Measurements from ENCODE around the gene CSNK2A2. TPM values are rescaled to one million over a fixed set of nuclear protein-coding genes. Genes with fewer than 3 reads are reported as not detected.

The CSNK2A2 gene
- total and polyA plus RNA-seq, 2 experiments from 2014 or later: 23.4 to 58.0 TPM

DNA sequence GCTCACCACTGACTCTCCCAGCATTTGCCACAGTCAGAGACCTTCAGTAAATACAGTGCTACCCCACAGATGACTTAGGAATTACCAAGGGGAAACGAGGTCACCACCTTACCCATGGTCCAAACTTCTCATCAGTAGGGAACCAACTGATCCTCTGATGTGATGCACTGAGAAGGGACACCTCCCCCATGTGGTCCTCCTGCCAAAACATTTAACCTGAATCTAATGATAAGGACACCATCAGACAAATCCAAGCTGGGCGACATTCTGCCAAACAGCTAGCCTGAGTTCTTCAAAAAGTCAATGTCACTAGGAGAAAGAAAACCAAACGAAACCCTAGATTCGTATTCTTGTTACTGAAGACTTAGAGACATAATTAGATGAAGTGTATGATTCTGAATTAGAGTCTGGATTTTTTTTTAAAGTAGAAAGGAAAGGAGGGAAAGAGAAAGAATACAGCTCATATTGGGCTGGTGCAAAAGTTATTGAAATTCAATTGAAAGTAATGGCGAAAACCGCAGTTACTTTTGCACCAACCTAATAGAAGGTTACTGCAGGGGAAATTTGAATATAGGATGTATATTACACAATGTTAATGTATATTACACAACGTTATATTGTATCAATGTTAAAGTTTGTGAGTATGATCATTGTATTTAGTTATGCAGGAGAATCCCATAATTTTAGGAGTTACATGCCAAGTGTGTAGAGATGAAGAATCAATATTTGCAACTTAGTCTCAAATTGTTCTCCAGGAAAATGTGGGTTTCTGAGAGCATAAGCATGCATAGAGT is 2.3 kb upstream of the CSNK2A2 start:
- no peaks in the 10 kb centered on the region for H3K9me3 ChIP-seq (ENCODE audit: low read depth)
- H3K79me2 ChIP-seq: peaks cover 23% of the 10 kb centered on the region
- TF ChIP-seq, protein P1, sequence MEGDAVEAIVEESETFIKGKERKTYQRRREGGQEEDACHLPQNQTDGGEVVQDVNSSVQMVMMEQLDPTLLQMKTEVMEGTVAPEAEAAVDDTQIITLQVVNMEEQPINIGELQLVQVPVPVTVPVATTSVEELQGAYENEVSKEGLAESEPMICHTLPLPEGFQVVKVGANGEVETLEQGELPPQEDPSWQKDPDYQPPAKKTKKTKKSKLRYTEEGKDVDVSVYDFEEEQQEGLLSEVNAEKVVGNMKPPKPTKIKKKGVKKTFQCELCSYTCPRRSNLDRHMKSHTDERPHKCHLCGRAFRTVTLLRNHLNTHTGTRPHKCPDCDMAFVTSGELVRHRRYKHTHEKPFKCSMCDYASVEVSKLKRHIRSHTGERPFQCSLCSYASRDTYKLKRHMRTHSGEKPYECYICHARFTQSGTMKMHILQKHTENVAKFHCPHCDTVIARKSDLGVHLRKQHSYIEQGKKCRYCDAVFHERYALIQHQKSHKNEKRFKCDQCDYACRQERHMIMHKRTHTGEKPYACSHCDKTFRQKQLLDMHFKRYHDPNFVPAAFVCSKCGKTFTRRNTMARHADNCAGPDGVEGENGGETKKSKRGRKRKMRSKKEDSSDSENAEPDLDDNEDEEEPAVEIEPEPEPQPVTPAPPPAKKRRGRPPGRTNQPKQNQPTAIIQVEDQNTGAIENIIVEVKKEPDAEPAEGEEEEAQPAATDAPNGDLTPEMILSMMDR (IDR thresholded peaks at IDR 0.05; ENCODE audit: poor library complexity): no peak
- TF ChIP-seq EZH2 (IDR thresholded peaks at IDR 0.05; ENCODE audit: borderline replicate concordance) (no peak), EZH2phosphoT487 (IDR thresholded peaks at IDR 0.05; ENCODE audit: low read depth, severe bottlenecking, unreplicated experiment) (no peak)
- no peak overlapping the region for H3K4me2 ChIP-seq
- no peaks in the 10 kb centered on the region for H3K27me3 ChIP-seq
- DNase-seq (ENCODE audit: low spot score): no peak
- no peaks in the 10 kb centered on the region for H3K9me2 ChIP-seq (replicated peaks; ENCODE audit: insufficient read depth)
- H3K27ac ChIP-seq: no peak overlapping the region
- no peak overlapping the region for H2AFZ ChIP-seq
- peaks cover 6% of the 10 kb centered on the region for H4K20me1 ChIP-seq (ENCODE audit: insufficient read depth, poor library complexity, severe bottlenecking)
- H3K36me3 ChIP-seq (replicated peaks; ENCODE audit: insufficient read depth, low read depth): no peaks in the 10 kb centered on the region
- no peak overlapping the region for H3K4me3 ChIP-seq
- peaks cover 8% of the 10 kb centered on the region for H3K4me1 ChIP-seq (ENCODE audit: insufficient read depth)
- 85% methylated on average over 7 of the region's 7 CpGs for WGBS (ENCODE audit: low lambda C conversion rate, missing lambda C conversion rate)

GRCh38 chr16:58198803-58199411 is 1.0 kb upstream of the CSNK2A2 start:
- H2AFZ ChIP-seq: peak overlapping the region; percentile 96
- 80% methylated on average over 3 of the region's 3 CpGs for WGBS (ENCODE audit: low lambda C conversion rate, missing lambda C conversion rate)
- no peak for TF ChIP-seq EZH2 (IDR thresholded peaks at IDR 0.05; ENCODE audit: borderline replicate concordance)
- TF ChIP-seq, protein P1 (IDR thresholded peaks at IDR 0.05; ENCODE audit: poor library complexity): no peak
- H3K9me2 ChIP-seq (replicated peaks; ENCODE audit: insufficient read depth): no peaks in the 10 kb centered on the region
- peaks cover 36% of the 10 kb centered on the region for H3K79me2 ChIP-seq
- H3K4me2 ChIP-seq: no peak overlapping the region
- H3K4me3 ChIP-seq: no peak overlapping the region
- no peaks in the 10 kb centered on the region for H3K36me3 ChIP-seq (replicated peaks; ENCODE audit: insufficient read depth, low read depth)
- H3K4me1 ChIP-seq (ENCODE audit: insufficient read depth): peaks cover 8% of the 10 kb centered on the region
- H3K27me3 ChIP-seq: no peaks in the 10 kb centered on the region
- H3K9me3 ChIP-seq (ENCODE audit: low read depth): no peaks in the 10 kb centered on the region
- DNase-seq (ENCODE audit: low spot score): no peak
- H3K27ac ChIP-seq: no peak overlapping the region
- H4K20me1 ChIP-seq (ENCODE audit: insufficient read depth, poor library complexity, severe bottlenecking): peaks cover 9% of the 10 kb centered on the region

GRCh38 chr16:58197314-58198012 is 443 bp downstream of the CSNK2A2 start:
- H3K27ac ChIP-seq: no peak overlapping the region
- peaks cover 50% of the 10 kb centered on the region for H3K79me2 ChIP-seq

More at GRCh38 chr16:58197314-58198012, 443 bp downstream of the CSNK2A2 start:
- DNase-seq (ENCODE audit: low spot score): peak; percentile 11
- Histone ChIP-seq H3K27me3 (no peaks in the 10 kb centered on the region), H2AFZ (peak overlapping the region; percentile 68), H3K4me2 (peak overlapping the region; percentile 98), H3K4me1 (ENCODE audit: insufficient read depth) (peaks cover 8% of the 10 kb centered on the region), H3K4me3 (peak overlapping the region; percentile 85), H3K9me2 (replicated peaks; ENCODE audit: insufficient read depth) (no peaks in the 10 kb centered on the region), H3K9me3 (ENCODE audit: low read depth) (no peaks in the 10 kb centered on the region), H3K36me3 (replicated peaks; ENCODE audit: insufficient read depth, low read depth) (no peaks in the 10 kb centered on the region), H4K20me1 (ENCODE audit: insufficient read depth, poor library complexity, severe bottlenecking) (peaks cover 13% of the 10 kb centered on the region)
- TF ChIP-seq EZH2phosphoT487 (IDR thresholded peaks at IDR 0.05; ENCODE audit: low read depth, severe bottlenecking, unreplicated experiment) (no peak), EZH2 (IDR thresholded peaks at IDR 0.05; ENCODE audit: borderline replicate concordance) (no peak)
- TF ChIP-seq, protein P1 (IDR thresholded peaks at IDR 0.05; ENCODE audit: poor library complexity): no peak
- 7% methylated on average over 10 of the region's 97 CpGs for WGBS (ENCODE audit: low lambda C conversion rate, missing lambda C conversion rate)
